Muscle layer of colon (tissue), 2 donors: ENCODE results near the gene ZNF300.
"Not testable (repeated sequence)": the region's sequence is repeated elsewhere in the genome, so short reads cannot be mapped to it uniquely, and the experiment has no call there.

Source experiments
- H3K27ac ChIP-seq: one replicate; pipeline ENCODE4 v1.7.0; 2013; ENCODE audit warnings: low read depth, mild to moderate bottlenecking, low read length, moderate library complexity
- H3K27me3 ChIP-seq, 2 donors: one replicate each; pipeline ENCODE4 v1.7.0; 2013; ENCODE audit warnings: low read length in 2 of 2, mild to moderate bottlenecking in 2 of 2; ENCODE audit not compliant: insufficient read depth in 2 of 2, control insufficient read depth in 1 of 2
- H3K36me3 ChIP-seq: one replicate; pipeline ENCODE4 v1.7.0; 2013; ENCODE audit warnings: mild to moderate bottlenecking, low read length; ENCODE audit not compliant: insufficient read depth
- H3K4me1 ChIP-seq: one replicate; pipeline ENCODE4 v1.7.0; 2013; ENCODE audit warnings: mild to moderate bottlenecking, low read length; ENCODE audit not compliant: insufficient read depth
- H3K4me3 ChIP-seq, 2 donors: one replicate each; pipeline ENCODE4 v1.7.0; 2013; ENCODE audit warnings: low read length in 2 of 2, low read depth in 1 of 2, mild to moderate bottlenecking in 1 of 2, moderate library complexity in 1 of 2
- H3K9ac ChIP-seq: one replicate; pipeline ENCODE4 v1.7.0; 2013; ENCODE audit warnings: low read length
- H3K9me3 ChIP-seq: one replicate; pipeline ENCODE4 v1.7.0; 2013; ENCODE audit warnings: mild to moderate bottlenecking, low read length
- donor health status: abdominal sarcoma.
- donor health status: Adenocarcinoma of cecum.

ZNF300 gene

DNA sequence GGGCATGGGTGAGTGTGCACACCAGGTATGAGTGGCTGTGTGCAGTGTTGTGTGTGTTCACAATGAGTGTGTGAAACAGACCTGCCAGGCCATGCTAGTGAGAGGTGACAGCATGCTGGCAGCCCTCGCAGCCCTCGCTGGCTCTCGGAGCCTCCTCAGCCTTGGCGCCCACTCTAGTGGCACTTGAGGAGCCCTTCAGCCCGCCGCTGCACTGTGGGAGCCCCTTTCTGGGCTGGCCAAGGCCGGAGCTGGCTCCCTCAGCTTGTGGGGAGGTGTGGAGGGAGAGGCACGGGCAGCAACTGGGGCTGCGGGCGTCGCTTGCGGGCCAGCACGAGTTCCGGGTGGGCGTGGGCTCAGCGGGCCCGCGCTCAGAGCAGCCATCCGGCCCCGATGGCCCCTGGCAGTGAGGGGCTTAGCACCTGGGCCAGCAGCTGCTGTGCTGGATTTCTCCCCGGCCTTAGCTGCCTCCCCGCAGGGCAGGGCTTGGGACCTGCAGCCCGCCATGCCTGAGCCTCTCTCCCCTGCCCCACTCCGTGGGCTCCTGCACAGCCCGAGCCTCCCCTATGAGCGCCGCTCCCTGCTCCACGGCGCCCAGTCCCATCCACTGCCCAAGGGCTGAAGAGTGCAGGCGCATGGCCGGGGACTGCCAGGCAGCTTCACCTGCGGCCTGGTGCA lies 59.5 kb downstream of the ZNF300 start:
- not testable (repeated sequence) for H3K9ac ChIP-seq, H3K4me3 ChIP-seq, H3K36me3 ChIP-seq, H3K4me1 ChIP-seq, H3K9me3 ChIP-seq, H3K27ac ChIP-seq, H3K27me3 ChIP-seq
